GM13976 (cell line): ENCODE measurements around the gene PTPDC1.

Experiments
- DNase-seq: peaks from one replicate; pipeline ENCODE4 v3.0.0; 2012; ENCODE audit warnings: low spot score
- CTCF ChIP-seq: IDR thresholded peaks from 2 replicates; pipeline ENCODE4 v1.5.1; 2012; ENCODE audit warnings: borderline replicate concordance, mild to moderate bottlenecking; ENCODE audit not compliant: insufficient read depth; ENCODE audit errors: extremely low read depth, missing control alignments, control extremely low read depth
- in situ Hi-C: fragments of 300-500 bp; cut with MboI; formaldehyde crosslinking; loops from one replicate; pipeline ENCODE4 v1.12.0; 2022; ENCODE audit warnings: low sequenced_read_pairs, mixed read lengths, inconsistent platforms; ENCODE audit not compliant: unreplicated experiment

The PTPDC1 gene

GRCh38 chr9:94080249-94080648, 4.0 kb upstream of the PTPDC1 start:
- no peak for DNase-seq
- TF ChIP-seq CTCF = no peak
- in situ Hi-C loops = no loop called here

- peak; percentile 23 for DNase-seq
- in situ Hi-C loops = no loop called here
- TF ChIP-seq CTCF = no peak
These were observed 2.8 kb upstream of the PTPDC1 start for GRCh38 chr9:94081435-94081834.

- no peak for DNase-seq
- TF ChIP-seq CTCF = no peak
- in situ Hi-C loops = no loop called here
These were observed 2.3 kb upstream of the PTPDC1 start for GRCh38 chr9:94081864-94082463.

GRCh38 chr9:94082553-94082952, 1.7 kb upstream of the PTPDC1 start:
- no peak for DNase-seq
- in situ Hi-C loops = no loop called here
- no peak for TF ChIP-seq CTCF

GRCh38 chr9:94082956-94083355, 1.3 kb upstream of the PTPDC1 start:
- TF ChIP-seq CTCF = no peak
- no peak for DNase-seq
- in situ Hi-C loops = no loop called here

- DNase-seq = no peak
- in situ Hi-C loops = no loop called here
- TF ChIP-seq CTCF = no peak
These were observed 880 bp upstream of the PTPDC1 start for GRCh38 chr9:94083384-94083783.
